VCaP (cell line): ENCODE data around the gene ZNF562.

Source experiments
- H3K27ac ChIP-seq: fragments of 450-650 bp; 2 replicates; pipeline ENCODE4 v1.5.1; 2017
- CTCF ChIP-seq: fragments of 450-650 bp; conservative IDR thresholded peaks from 2 replicates; pipeline ENCODE4 v1.5.1; 2017; ENCODE audit warnings: mild to moderate bottlenecking, moderate library complexity

The ZNF562 gene

GRCh38 chr19:9636018-9636417 lies 38.9 kb downstream of the ZNF562 start:
- no peak for TF ChIP-seq CTCF
- no peak overlapping the region for H3K27ac ChIP-seq

- no peak for TF ChIP-seq CTCF
- no peak overlapping the region for H3K27ac ChIP-seq
Observed at GRCh38 chr19:9627856-9628255, 47.0 kb downstream of the ZNF562 start.

- peak overlapping the region; percentile 94 for H3K27ac ChIP-seq
- TF ChIP-seq CTCF: no peak
Observed at GRCh38 chr19:9622531-9622930, 52.4 kb downstream of the ZNF562 start.

- peak within 1 kb of the TSS; percentile 94 for H3K27ac ChIP-seq
- no peak for TF ChIP-seq CTCF
Observed at GRCh38 chr19:9621156-9622037, 53.5 kb downstream of the ZNF562 start, which contains the start of gene ZNF561. ZNF561 (minus strand) TSS chr19:9621232; CDS start chr19:9619456, 1,776 bp downstream.

GRCh38 chr19:9620842-9621155 lies 54.1 kb downstream of the ZNF562 start:
- TF ChIP-seq CTCF: no peak
- H3K27ac ChIP-seq: peak overlapping the region; percentile 94

GRCh38 chr19:9615844-9616243 lies 59.1 kb downstream of the ZNF562 start:
- H3K27ac ChIP-seq: no peak overlapping the region
- no peak for TF ChIP-seq CTCF

GRCh38 chr19:9610484-9611113 lies 64.3 kb downstream of the ZNF562 start:
- no peak for TF ChIP-seq CTCF
- no peak overlapping the region for H3K27ac ChIP-seq
